SU-DHL-6 (cell line): ENCODE measurements around the gene UHRF1.

ENCODE experiments used
- H2AFZ ChIP-seq: fragments of 200-600 bp; sonication (generic); 2 replicates; pipeline ENCODE4 v1.6.1; 2014; ENCODE audit warnings: low read depth, mild to moderate bottlenecking, moderate library complexity, mixed read lengths, antibody characterized with exemption, low read length; ENCODE audit not compliant: severe bottlenecking
- H3F3A ChIP-seq: fragments of 200-600 bp; shearing (Covaris generic); 2 replicates; pipeline ENCODE4 v1.6.0; 2016; ENCODE audit warnings: antibody characterized with exemption, mild to moderate bottlenecking; ENCODE audit not compliant: insufficient read depth
- H3K27ac ChIP-seq: fragments of 200-600 bp; sonication (generic); 2 replicates; pipeline ENCODE4 v1.5.1; 2016; ENCODE audit warnings: low read depth, mild to moderate bottlenecking, low read length, moderate library complexity, mixed read lengths
- H3K27me3 ChIP-seq: fragments of 200-600 bp; sonication (generic), shearing (Covaris generic); 2 replicates; pipeline ENCODE4 v1.6.0; 2014; ENCODE audit warnings: mild to moderate bottlenecking, low read length
- H3K36me3 ChIP-seq: fragments of 200-600 bp; sonication (generic); 2 replicates; pipeline ENCODE4 v1.6.1; 2014; ENCODE audit warnings: mild to moderate bottlenecking, low read length, mixed read lengths
- H3K4me2 ChIP-seq: fragments of 300-600, 200-600 bp; shearing (Covaris generic), sonication (generic); 2 replicates; pipeline ENCODE4 v1.6.0; 2014; ENCODE audit warnings: low read length, low read depth, mild to moderate bottlenecking; ENCODE audit not compliant: poor library complexity, severe bottlenecking
- H3K4me3 ChIP-seq: fragments of 200-600 bp; sonication (generic); 2 replicates; pipeline ENCODE4 v1.5.1; 2014; ENCODE audit warnings: antibody characterized with exemption, low read length, mild to moderate bottlenecking, mixed read lengths; ENCODE audit not compliant: insufficient read depth, poor library complexity, severe bottlenecking
- H3K79me2 ChIP-seq: fragments of 200-600 bp; sonication (generic); 2 replicates; pipeline ENCODE4 v1.6.1; 2014; ENCODE audit warnings: mild to moderate bottlenecking, low read length, moderate library complexity; ENCODE audit not compliant: insufficient read depth
- H3K9ac ChIP-seq: fragments of 200-600 bp; sonication (generic); 2 replicates; pipeline ENCODE4 v1.7.0; 2014; ENCODE audit warnings: mild to moderate bottlenecking, low read length
- H3K9me2 ChIP-seq: fragments of 200-600 bp; sonication (generic); replicated peaks from 2 replicates; pipeline ENCODE4 v1.6.1; 2014; ENCODE audit warnings: low read length; ENCODE audit not compliant: insufficient read depth
- H3K9me3 ChIP-seq: fragments of 200-600 bp; sonication (generic); 2 replicates; pipeline ENCODE4 v1.6.1; 2014; ENCODE audit warnings: low read length, mixed read lengths; ENCODE audit not compliant: insufficient read depth
- H4K20me1 ChIP-seq: fragments of 200-600 bp; sonication (generic); 2 replicates; pipeline ENCODE4 v1.6.1; 2014; ENCODE audit warnings: low read depth, mild to moderate bottlenecking, antibody characterized with exemption, low read length, moderate library complexity, mixed read lengths
- EZH2phosphoT487 ChIP-seq: fragments of 200-600 bp; sonication (generic), shearing (Covaris generic); conservative IDR thresholded peaks from 2 replicates; pipeline ENCODE4 v1.6.1; 2018; ENCODE audit warnings: mild to moderate bottlenecking, antibody characterized with exemption, low read length, moderate library complexity, mixed read lengths
- TF ChIP-seq, protein P1 (sequence below): fragments of 200-600 bp; sonication (generic); IDR thresholded peaks from one replicate; pipeline ENCODE4 v1.5.1; 2017; ENCODE audit warnings: antibody characterized with exemption, mild to moderate bottlenecking, low read length, moderate library complexity; ENCODE audit not compliant: insufficient read depth, poor library complexity, severe bottlenecking

The UHRF1 gene

DNA sequence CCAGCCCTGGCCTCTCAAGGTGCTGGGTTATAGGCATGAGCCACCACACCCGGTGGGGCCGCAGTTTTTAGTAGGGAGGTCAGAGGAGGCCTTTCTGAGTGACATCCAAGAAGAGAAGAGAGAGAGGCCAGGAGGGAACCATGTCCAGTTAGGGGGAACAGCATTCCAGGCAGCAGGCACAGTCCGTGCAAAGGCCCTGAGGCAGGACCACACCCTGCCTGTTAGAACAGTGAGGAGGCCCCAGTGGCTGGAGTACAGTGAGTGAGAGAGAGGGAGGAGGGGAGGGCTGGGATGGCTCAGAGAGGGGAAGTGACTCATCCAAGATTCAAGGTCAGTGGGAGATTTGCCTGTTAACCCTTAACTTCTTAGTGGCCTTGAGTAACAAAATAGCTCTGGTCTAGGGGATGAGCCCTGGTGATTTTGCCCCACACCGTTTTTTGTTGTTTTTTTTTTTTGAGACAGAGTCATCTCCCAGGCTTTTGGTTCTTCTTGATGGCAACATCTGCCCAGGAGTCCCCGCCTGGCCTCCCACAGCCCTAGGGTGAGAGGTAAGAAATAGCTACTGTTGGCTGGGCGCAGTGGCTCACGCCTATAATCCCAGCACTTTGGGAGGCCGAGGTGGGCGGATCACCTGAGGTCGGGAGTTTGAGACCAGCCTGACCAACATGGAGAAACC is 39.1 kb upstream of the UHRF1 start:
- H3K36me3 ChIP-seq: no peaks in the 10 kb centered on the region
- no peak overlapping the region for H3K27ac ChIP-seq
- H3K9me2 ChIP-seq: no peaks in the 10 kb centered on the region
- H3K9ac ChIP-seq: no peak overlapping the region
- H3K9me3 ChIP-seq: no peaks in the 10 kb centered on the region
- H3K79me2 ChIP-seq: peaks cover 5% of the 10 kb centered on the region; the same call in 1 of the 2 replicates
- no peaks in the 10 kb centered on the region for H4K20me1 ChIP-seq
- TF ChIP-seq, protein P1, sequence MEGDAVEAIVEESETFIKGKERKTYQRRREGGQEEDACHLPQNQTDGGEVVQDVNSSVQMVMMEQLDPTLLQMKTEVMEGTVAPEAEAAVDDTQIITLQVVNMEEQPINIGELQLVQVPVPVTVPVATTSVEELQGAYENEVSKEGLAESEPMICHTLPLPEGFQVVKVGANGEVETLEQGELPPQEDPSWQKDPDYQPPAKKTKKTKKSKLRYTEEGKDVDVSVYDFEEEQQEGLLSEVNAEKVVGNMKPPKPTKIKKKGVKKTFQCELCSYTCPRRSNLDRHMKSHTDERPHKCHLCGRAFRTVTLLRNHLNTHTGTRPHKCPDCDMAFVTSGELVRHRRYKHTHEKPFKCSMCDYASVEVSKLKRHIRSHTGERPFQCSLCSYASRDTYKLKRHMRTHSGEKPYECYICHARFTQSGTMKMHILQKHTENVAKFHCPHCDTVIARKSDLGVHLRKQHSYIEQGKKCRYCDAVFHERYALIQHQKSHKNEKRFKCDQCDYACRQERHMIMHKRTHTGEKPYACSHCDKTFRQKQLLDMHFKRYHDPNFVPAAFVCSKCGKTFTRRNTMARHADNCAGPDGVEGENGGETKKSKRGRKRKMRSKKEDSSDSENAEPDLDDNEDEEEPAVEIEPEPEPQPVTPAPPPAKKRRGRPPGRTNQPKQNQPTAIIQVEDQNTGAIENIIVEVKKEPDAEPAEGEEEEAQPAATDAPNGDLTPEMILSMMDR: no peak
- no peak for TF ChIP-seq EZH2phosphoT487
- H3K4me2 ChIP-seq: no peak overlapping the region
- no peaks in the 10 kb centered on the region for H3F3A ChIP-seq
- H3K27me3 ChIP-seq: no peaks in the 10 kb centered on the region
- no peak overlapping the region for H3K4me3 ChIP-seq
- H2AFZ ChIP-seq: no peak overlapping the region

DNA sequence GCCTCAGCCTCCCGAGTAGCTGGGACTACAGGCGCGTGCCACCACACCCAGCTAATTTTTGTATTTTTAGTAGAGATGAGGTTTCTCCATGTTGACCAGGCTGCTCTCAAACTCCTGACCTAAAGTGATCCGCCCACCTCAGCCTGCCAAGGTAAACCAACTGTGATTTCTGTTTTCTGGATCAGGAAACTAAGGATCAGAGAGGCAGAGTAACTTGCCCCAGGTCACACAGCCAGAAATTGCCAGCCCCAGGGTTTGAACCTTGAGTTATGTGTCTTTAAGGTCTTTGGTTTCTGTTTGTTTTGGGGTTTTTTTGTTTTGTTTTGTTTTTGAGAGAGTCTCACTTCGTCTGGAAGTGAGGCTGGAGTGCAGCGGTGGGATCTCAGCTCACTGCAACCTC is 37.6 kb upstream of the UHRF1 start:
- no peaks in the 10 kb centered on the region for H3K9me3 ChIP-seq
- no peak overlapping the region for H3K27ac ChIP-seq
- no peak overlapping the region for H3K9ac ChIP-seq
- H4K20me1 ChIP-seq: no peaks in the 10 kb centered on the region
- no peaks in the 10 kb centered on the region for H3K27me3 ChIP-seq
- H3K79me2 ChIP-seq: peaks cover 5% of the 10 kb centered on the region; the same call in 1 of the 2 replicates
- TF ChIP-seq EZH2phosphoT487: no peak
- TF ChIP-seq, protein P1: no peak
- H3K9me2 ChIP-seq: no peaks in the 10 kb centered on the region
- H3F3A ChIP-seq: no peaks in the 10 kb centered on the region
- no peak overlapping the region for H3K4me3 ChIP-seq
- H3K36me3 ChIP-seq: no peaks in the 10 kb centered on the region
- no peak overlapping the region for H2AFZ ChIP-seq
- H3K4me2 ChIP-seq: no peak overlapping the region

DNA sequence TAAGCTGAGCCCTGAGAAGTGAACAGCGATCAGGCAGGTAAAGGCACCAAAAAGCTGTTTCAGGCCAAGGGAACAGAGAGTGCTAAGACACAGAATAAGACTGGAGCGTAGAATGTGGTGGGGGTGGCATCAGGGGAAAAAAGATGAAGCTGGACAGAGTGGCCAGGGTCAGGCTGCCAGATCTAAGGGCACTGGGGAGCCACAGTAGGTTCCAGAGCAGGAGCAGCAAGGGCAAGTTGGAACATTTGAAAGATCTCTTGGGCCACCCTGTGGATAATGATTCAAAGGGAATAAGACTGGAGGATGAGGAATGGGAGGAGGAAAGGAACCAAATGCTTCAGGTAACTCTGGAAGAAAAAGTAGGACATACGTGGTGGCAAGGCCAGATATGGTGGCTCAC is 35.4 kb upstream of the UHRF1 start:
- H3K27me3 ChIP-seq: no peaks in the 10 kb centered on the region
- H3K9ac ChIP-seq: no peak overlapping the region
- no peaks in the 10 kb centered on the region for H3K79me2 ChIP-seq
- H3K27ac ChIP-seq: no peak overlapping the region
- H2AFZ ChIP-seq: no peak overlapping the region
- H3K9me2 ChIP-seq: no peaks in the 10 kb centered on the region
- H3K4me3 ChIP-seq: no peak overlapping the region
- H3K36me3 ChIP-seq: no peaks in the 10 kb centered on the region
- no peaks in the 10 kb centered on the region for H4K20me1 ChIP-seq
- no peaks in the 10 kb centered on the region for H3F3A ChIP-seq
- H3K4me2 ChIP-seq: no peak overlapping the region
- H3K9me3 ChIP-seq: no peaks in the 10 kb centered on the region
- no peak for TF ChIP-seq EZH2phosphoT487
- TF ChIP-seq, protein P1: no peak
